Neural cell (in vitro differentiated cells): ENCODE data around the gene MSH4. TPM values are rescaled to one million over a fixed set of nuclear protein-coding genes. Genes with fewer than 3 reads are reported as not detected.

Experiments
- H2AFZ ChIP-seq: fragments of 200-600, 300-800 bp; sonication (generic), shearing (Covaris generic); 2 replicates; pipeline ENCODE4 v1.6.0; 2014; ENCODE audit warnings: low read depth, mild to moderate bottlenecking, antibody characterized with exemption, low read length, moderate library complexity
- H3F3A ChIP-seq: fragments of 200-600 bp; shearing (Covaris generic); 2 replicates; pipeline ENCODE4 v1.6.1; 2016; ENCODE audit warnings: mild to moderate bottlenecking, moderate library complexity, mixed read lengths, antibody characterized with exemption, low read length; ENCODE audit not compliant: insufficient read depth, poor library complexity, severe bottlenecking
- H3K27ac ChIP-seq: fragments of 200-600, 300-800 bp; sonication (generic), shearing (Covaris generic); 2 replicates; pipeline ENCODE4 v1.5.1; 2014; ENCODE audit warnings: mild to moderate bottlenecking, low read length, moderate library complexity
- H3K27me3 ChIP-seq: fragments of 300-800, 200-600 bp; sonication (generic), shearing (Covaris generic); 2 replicates; pipeline ENCODE4 v1.6.0; 2014; ENCODE audit warnings: mild to moderate bottlenecking, low read depth, low read length, moderate library complexity; ENCODE audit not compliant: insufficient read depth
- H3K36me3 ChIP-seq: fragments of 300-800, 200-600 bp; sonication (generic), shearing (Covaris generic); 2 replicates; pipeline ENCODE4 v1.5.1; 2014; ENCODE audit warnings: mild to moderate bottlenecking, antibody characterized with exemption, low read length, moderate library complexity; ENCODE audit not compliant: insufficient read depth
- H3K4me2 ChIP-seq: fragments of 300-800, 200-600 bp; sonication (generic), shearing (Covaris generic); 2 replicates; pipeline ENCODE4 v1.6.0; 2014; ENCODE audit warnings: mild to moderate bottlenecking, low read length
- H3K4me3 ChIP-seq: fragments of 300-800, 200-600 bp; sonication (generic), shearing (Covaris generic); 2 replicates; pipeline ENCODE4 v1.5.1; 2014; ENCODE audit warnings: mild to moderate bottlenecking, low read length, moderate library complexity
- H3K79me2 ChIP-seq: fragments of 200-600 bp; shearing (Covaris generic); replicated peaks from 2 replicates; pipeline ENCODE4 v1.6.0; 2014; ENCODE audit warnings: mild to moderate bottlenecking, low read length, moderate library complexity; ENCODE audit not compliant: insufficient read depth
- H3K9ac ChIP-seq: fragments of 300-800, 200-600 bp; sonication (generic), shearing (Covaris generic); 2 replicates; pipeline ENCODE4 v1.6.1; 2016; ENCODE audit warnings: mild to moderate bottlenecking, low read length, mixed read lengths
- H3K9me2 ChIP-seq: fragments of 200-600 bp; shearing (Covaris generic); 2 replicates; pipeline ENCODE4 v1.6.1; 2016; ENCODE audit warnings: mild to moderate bottlenecking, low read length, mixed read lengths; ENCODE audit not compliant: insufficient read depth
- H3K9me3 ChIP-seq: fragments of 200-600, 300-800 bp; sonication (generic), shearing (Covaris generic); 2 replicates; pipeline ENCODE4 v1.6.1; 2016; ENCODE audit warnings: mild to moderate bottlenecking, mixed run types, low read length, moderate library complexity, mixed read lengths
- H4K20me1 ChIP-seq: fragments of 200-600 bp; shearing (Covaris generic); 2 replicates; pipeline ENCODE4 v1.6.1; 2016; ENCODE audit warnings: mild to moderate bottlenecking, mixed run types; ENCODE audit not compliant: insufficient read depth
- EP300 ChIP-seq: fragments of 450-650 bp; conservative IDR thresholded peaks from 2 replicates; pipeline ENCODE4 v1.6.1; 2014; ENCODE audit warnings: antibody characterized with exemption, mild to moderate bottlenecking, moderate library complexity; ENCODE audit not compliant: poor library complexity, severe bottlenecking
- EZH2 ChIP-seq: fragments of 200-600, 300-800 bp; shearing (Covaris generic), sonication (generic); IDR thresholded peaks from 2 replicates; pipeline ENCODE4 v1.6.1; 2014; ENCODE audit warnings: antibody characterized with exemption, low read length, borderline replicate concordance, mild to moderate bottlenecking; ENCODE audit not compliant: insufficient read depth, poor library complexity, severe bottlenecking
- MXI1 ChIP-seq: fragments of 450-650 bp; conservative IDR thresholded peaks from 2 replicates; pipeline ENCODE4 v1.6.1; 2014; ENCODE audit warnings: antibody characterized with exemption, mild to moderate bottlenecking; ENCODE audit not compliant: poor library complexity, severe bottlenecking
- POLR2AphosphoS5 ChIP-seq: IDR thresholded peaks from 2 replicates; pipeline ENCODE4 v1.6.1; 2012
- RAD21 ChIP-seq: fragments of 450-650 bp; conservative IDR thresholded peaks from 2 replicates; pipeline ENCODE4 v1.6.1; 2014; ENCODE audit warnings: antibody characterized with exemption, mild to moderate bottlenecking, moderate library complexity
- SMC3 ChIP-seq: fragments of 450-650 bp; conservative IDR thresholded peaks from 2 replicates; pipeline ENCODE4 v1.6.1; 2014; ENCODE audit warnings: antibody characterized with exemption, mild to moderate bottlenecking, moderate library complexity; ENCODE audit not compliant: poor library complexity
- TAF1 ChIP-seq: IDR thresholded peaks from 2 replicates; pipeline ENCODE4 v1.6.1; 2012; ENCODE audit warnings: low read depth
- polyA plus RNA-seq: library from polyadenylated mRNA; depleted of rRNA; stranded (reverse); fragments of >200 nt; gene quantifications from 2 replicates; pipeline ENCODE4 v1.2.3, GENCODE V29; 2014
- TF ChIP-seq, protein P1 (sequence below): IDR thresholded peaks from 2 replicates; pipeline ENCODE4 v1.6.1; 2012; ENCODE audit warnings: borderline replicate concordance
- TF ChIP-seq, protein P2 (sequence below): fragments of 450-650 bp; IDR thresholded peaks from 2 replicates; pipeline ENCODE4 v1.5.1; 2014; ENCODE audit warnings: antibody characterized with exemption, mild to moderate bottlenecking, moderate library complexity; ENCODE audit not compliant: poor library complexity, severe bottlenecking

Gene MSH4
- polyA plus RNA-seq, 1 donor from 2014 or later, result 0.43 TPM

- TF ChIP-seq SMC3 (no peak), EP300 (no peak), EZH2 (no peak), MXI1 (no peak), RAD21 (no peak), TAF1 (no peak), POLR2AphosphoS5 (no peak)
- TF ChIP-seq, protein P1, sequence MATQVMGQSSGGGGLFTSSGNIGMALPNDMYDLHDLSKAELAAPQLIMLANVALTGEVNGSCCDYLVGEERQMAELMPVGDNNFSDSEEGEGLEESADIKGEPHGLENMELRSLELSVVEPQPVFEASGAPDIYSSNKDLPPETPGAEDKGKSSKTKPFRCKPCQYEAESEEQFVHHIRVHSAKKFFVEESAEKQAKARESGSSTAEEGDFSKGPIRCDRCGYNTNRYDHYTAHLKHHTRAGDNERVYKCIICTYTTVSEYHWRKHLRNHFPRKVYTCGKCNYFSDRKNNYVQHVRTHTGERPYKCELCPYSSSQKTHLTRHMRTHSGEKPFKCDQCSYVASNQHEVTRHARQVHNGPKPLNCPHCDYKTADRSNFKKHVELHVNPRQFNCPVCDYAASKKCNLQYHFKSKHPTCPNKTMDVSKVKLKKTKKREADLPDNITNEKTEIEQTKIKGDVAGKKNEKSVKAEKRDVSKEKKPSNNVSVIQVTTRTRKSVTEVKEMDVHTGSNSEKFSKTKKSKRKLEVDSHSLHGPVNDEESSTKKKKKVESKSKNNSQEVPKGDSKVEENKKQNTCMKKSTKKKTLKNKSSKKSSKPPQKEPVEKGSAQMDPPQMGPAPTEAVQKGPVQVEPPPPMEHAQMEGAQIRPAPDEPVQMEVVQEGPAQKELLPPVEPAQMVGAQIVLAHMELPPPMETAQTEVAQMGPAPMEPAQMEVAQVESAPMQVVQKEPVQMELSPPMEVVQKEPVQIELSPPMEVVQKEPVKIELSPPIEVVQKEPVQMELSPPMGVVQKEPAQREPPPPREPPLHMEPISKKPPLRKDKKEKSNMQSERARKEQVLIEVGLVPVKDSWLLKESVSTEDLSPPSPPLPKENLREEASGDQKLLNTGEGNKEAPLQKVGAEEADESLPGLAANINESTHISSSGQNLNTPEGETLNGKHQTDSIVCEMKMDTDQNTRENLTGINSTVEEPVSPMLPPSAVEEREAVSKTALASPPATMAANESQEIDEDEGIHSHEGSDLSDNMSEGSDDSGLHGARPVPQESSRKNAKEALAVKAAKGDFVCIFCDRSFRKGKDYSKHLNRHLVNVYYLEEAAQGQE, result no peak
- TF ChIP-seq, protein P2, sequence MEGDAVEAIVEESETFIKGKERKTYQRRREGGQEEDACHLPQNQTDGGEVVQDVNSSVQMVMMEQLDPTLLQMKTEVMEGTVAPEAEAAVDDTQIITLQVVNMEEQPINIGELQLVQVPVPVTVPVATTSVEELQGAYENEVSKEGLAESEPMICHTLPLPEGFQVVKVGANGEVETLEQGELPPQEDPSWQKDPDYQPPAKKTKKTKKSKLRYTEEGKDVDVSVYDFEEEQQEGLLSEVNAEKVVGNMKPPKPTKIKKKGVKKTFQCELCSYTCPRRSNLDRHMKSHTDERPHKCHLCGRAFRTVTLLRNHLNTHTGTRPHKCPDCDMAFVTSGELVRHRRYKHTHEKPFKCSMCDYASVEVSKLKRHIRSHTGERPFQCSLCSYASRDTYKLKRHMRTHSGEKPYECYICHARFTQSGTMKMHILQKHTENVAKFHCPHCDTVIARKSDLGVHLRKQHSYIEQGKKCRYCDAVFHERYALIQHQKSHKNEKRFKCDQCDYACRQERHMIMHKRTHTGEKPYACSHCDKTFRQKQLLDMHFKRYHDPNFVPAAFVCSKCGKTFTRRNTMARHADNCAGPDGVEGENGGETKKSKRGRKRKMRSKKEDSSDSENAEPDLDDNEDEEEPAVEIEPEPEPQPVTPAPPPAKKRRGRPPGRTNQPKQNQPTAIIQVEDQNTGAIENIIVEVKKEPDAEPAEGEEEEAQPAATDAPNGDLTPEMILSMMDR, result no peak
- H3K4me2 ChIP-seq, result no peak overlapping the region
- no peaks in the 10 kb centered on the region for H3K27me3 ChIP-seq
- H3K36me3 ChIP-seq, result no peaks in the 10 kb centered on the region
- H3K9me2 ChIP-seq, result no peaks in the 10 kb centered on the region
- no peak overlapping the region for H3K4me3 ChIP-seq
- no peaks in the 10 kb centered on the region for H3F3A ChIP-seq
- H3K9me3 ChIP-seq, result no peaks in the 10 kb centered on the region
- H3K27ac ChIP-seq, result no peak overlapping the region
- no peaks in the 10 kb centered on the region for H3K79me2 ChIP-seq
- H2AFZ ChIP-seq, result no peak overlapping the region
- H4K20me1 ChIP-seq, result no peaks in the 10 kb centered on the region
- no peak overlapping the region for H3K9ac ChIP-seq
These were observed 59.1 kb downstream of the MSH4 start for GRCh38 chr1:75855734-75856133.

GRCh38 chr1:75861831-75862230, 65.1 kb downstream of the MSH4 start:
- Histone ChIP-seq H3K36me3 (no peaks in the 10 kb centered on the region), H3K9me3 (no peaks in the 10 kb centered on the region), H3K9me2 (no peaks in the 10 kb centered on the region), H3K27me3 (no peaks in the 10 kb centered on the region), H3K4me2 (no peak overlapping the region), H3K79me2 (no peaks in the 10 kb centered on the region), H4K20me1 (no peaks in the 10 kb centered on the region), H2AFZ (no peak overlapping the region), H3K4me3 (no peak overlapping the region), H3F3A (no peaks in the 10 kb centered on the region), H3K9ac (no peak overlapping the region), H3K27ac (no peak overlapping the region)
- TF ChIP-seq, protein P1, result no peak
- TF ChIP-seq EP300, result no peak
- no peak for TF ChIP-seq POLR2AphosphoS5
- no peak for TF ChIP-seq RAD21
- TF ChIP-seq TAF1, result no peak
- TF ChIP-seq SMC3, result no peak
- TF ChIP-seq MXI1, result no peak
- no peak for TF ChIP-seq EZH2
- TF ChIP-seq, protein P2, result no peak
